DMS 273 (cell line): ENCODE data around the gene DDRGK1.

Source experiments
- DNase-seq: peaks from one replicate; lab custom pipeline; 2025; ENCODE audit not compliant: unreplicated experiment; lab: John Stamatoyannopoulos, UW

The DDRGK1 gene

DNA sequence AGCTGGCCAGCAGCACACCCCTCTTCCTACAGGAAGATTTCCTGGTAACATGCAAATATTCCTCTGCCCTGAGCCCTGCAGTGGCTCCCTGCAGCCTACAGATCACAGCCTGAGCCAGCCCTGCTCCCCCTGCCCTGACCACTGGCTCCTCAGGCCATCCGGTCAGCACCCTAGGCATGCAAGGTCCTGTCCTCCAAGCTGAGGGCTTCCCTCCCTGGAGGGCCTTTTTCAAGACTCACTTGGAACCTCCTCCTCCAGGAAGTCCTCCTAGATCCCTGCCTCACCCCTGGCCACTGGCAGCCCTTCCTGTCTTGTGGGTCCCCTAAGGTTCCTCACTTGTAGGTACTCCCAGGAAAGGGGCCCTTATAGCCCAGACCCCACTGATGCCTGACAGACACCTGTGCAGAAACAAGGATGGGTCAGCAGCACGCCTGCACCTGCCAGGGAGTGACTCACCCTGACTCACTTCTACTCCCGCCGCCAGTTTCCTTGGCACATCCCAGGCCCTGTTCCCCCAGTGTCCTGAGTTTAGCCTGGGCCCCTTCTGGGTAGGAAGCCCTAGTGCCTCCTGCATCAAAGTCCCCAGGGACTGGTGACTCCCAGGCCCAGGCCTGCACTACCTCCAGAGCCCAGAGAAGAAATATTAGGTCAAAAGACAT, 31.3 kb upstream of the DDRGK1 start:
- no peak for DNase-seq

DNA sequence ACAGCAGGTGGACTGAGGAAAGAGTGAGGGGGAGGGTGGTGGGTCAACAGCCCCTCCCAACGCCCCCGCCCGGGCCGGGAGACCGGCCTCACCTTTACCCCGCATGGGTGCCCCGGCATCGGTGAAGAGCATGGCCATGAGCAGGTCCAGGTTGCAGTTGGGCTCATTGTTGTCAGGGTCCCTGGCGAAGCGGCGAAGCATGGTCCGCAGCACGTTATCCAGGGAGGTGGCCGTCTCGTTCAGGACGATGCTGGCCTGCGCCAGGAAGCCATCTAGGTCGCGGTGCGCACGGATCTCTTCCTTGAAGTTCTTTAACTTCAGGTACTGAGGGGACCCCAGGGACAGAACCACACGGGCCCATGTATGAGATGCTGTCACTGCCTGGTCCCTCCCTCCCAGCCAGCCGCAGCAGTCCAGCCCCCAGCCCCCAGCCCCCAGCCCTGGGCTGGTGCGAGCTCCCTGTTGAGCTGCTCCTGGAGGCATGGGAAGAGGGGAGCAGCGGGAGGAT, 29.6 kb upstream of the DDRGK1 start:
- no peak for DNase-seq

DNA sequence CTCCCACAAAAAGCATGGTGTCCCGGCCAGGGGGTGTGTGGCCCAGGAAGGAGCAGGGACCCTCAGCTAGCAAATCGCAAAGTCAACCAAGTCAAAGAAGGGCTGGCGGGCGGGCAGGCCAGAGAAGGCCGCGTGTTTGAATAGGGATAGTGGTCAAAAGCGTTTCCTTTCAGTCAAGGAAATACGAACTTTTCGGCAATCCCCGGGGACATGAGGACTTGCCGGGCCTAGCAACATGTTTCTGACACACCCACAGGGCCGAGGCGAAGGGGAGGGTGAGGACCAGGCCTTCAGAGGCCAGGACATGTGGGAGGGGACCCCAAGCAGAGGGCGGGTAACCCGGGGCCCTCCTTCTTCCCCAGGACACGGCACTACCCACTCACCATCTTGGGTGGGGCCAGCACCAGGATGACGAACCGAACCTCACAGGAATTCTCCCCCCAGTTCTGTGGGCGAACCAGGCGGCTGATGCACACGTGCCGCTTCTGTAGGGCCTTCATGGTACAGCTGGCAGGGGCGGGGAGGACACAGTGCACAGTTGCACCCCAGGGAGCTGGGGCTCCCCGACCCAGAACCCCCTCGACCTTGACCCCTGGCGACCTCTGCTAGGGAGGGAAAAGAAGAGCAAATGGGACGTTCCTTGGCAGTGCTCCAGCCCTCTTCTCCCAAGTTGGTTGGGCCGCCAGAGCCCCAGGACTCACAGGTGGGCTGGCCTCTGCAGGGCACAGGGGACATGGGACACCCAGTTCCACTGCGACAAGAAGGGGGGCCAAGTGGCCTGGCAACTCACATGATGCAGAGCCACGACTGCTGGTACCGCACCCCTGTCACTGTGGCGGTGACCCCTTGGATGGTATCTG, 28.9 kb upstream of the DDRGK1 start:
- DNase-seq = no peak

DNA sequence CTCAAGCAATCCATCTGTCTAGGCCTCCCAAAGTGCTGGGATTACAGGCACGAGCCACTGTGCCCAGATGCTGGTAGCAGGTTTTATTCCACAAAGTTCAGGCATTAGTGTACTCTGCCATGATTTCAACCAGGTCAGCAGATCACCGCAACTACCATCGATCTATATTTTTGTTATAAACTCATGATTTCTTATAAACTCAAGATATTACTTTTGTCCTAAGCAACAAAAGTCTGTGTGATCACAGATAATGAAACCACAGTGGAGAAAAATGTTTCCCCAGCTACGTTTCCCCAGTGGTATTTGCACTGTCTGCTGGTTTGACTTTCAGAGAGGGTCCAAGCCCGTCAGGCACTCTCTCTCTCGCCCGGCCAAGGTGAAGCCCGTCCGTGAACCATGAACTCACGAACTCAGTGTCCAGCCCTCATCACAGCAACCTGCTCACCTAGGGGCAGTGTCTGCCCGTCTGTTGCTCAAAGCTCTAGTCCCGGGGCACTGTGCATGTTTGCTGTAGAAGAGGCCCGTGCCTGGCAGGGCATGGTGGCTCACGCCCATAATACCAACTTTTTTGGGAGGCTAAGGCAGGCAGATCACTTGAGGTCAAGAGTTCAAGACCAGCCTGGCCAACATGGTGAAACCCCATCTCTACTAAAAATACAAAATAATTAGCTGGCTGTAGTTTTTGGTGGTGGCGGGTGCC, 27.6 kb upstream of the DDRGK1 start:
- no peak for DNase-seq

DNA sequence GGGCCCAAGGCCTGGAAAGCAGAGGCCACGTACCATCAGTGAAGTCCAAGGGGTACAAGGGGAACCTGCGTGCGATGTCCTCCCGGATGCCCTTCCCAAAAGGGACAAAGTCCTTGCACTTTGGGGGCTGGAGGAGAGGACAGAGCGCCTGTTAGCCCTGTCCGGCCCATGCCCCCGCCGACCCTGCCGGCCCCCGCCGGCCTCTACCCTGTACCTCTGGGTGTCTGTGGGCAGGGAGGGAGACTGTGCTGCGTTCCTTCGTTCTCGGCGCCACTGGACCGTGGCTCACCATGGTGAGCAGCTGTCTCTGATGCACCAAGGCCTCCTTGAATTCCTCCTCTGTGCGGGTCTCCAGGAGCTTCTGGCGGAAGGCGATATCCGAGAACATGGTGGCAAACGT, 26.6 kb upstream of the DDRGK1 start:
- no peak for DNase-seq

DNA sequence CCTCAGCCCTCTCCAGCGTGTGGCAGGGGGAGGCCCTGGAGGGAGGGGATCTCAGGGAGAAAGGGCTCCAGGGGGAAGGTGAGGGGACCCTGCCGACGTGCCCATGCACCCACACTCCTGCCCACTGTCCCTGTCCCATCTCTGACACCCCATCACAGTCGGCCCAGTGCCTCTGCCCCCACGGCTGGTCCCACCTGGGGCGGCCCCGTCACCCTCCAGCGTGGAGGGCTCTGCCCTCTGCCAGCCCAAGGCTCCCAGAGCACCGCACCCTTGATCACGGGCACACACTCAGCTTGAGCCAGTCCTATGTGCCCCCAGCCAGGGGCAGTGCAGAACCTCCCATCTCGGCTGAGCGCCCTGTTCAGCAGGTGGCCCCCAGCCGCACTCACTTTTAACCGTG, 25.3 kb upstream of the DDRGK1 start:
- DNase-seq = no peak

DNA sequence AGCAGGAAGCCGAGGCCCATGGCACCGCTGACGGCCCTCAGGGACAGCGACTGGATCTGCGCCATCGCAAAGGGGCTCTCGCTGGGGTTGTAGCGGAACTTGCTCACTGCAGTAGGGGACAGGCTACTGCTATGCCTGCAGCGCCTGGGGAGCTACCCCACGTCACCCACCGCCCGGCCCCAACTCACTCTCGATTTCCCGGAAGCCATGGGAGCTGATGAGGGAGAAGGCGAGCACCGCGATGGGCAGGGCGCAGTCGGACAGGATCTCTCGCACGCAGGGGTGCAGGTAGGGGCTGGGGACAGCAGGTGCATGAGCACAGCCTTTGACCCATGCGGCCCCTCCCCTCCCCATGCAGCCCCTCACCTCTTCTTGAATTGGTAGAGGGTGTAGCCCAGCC, 24.7 kb upstream of the DDRGK1 start:
- DNase-seq = no peak

DNA sequence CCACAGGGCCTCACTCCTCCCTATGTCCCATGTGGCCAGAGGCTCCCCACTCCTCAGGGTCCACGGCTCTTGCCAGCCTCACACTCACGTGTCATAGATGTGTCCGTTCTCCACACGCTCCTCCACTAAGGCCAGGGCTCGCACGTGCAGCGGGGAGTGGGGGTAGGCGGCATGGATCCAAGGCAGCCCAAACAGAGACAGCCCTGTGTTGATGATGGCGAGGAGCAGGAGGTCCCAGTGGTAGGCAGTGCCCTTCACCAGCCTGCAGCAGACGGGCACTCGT, 24.2 kb upstream of the DDRGK1 start:
- DNase-seq = no peak

DNA sequence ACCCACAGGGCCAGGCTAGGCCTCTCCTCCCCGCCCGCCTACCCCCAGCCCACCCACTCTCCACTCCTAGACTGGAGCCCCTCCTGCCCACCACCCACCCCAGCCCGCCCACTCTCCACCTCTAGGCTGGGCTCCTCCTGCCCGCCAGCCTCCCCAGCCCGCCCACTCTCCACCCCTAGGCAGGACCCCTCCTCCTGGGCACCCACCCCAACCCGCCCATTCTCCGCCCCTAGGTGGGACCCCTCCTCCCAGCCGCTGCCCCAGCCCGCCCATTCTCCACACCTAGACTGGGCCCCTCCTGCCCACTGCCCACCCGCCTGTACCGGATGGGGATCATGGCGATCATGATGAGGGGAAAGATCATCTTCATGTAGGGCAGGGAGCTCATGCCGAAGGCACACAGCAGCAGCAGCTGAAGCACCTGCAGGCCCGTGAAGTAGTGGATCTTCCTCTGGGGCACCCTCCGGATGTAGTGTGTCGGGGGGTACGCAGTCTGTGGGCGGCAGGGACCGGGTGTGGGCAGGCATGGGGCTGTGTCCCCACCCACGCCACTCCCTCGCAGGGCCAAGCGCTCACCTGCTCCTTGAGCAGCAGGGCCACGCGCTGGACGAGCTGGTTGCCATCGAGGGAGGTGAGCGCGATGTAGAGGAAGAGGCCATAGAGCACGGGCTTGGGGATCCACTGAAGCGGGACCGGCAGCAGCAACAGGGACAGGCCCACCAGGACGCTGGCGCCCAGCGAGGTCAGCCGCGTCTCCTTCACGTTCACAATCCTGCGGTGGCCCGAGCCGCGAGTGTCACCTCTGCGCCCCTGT, 23.7 kb upstream of the DDRGK1 start:
- DNase-seq = no peak

DNA sequence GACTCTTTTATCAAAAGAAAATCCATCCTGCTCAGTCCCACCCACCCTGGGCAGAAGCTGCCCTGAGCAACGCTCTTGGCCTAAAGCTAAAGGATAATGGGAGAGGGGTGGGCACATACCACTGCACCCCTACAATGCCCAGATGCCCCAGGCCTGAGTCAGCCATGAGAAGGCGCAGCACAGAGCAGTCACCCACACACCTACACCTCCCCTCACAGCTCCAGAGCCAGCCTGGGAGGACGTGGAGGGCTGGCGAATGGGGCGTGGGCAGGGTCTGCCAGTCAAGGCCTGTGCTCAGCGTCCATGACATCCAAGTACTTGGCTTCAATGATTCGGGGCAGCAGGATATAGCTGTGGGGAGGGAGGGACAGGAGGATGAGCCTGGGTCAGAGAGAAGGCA, 23.0 kb upstream of the DDRGK1 start:
- DNase-seq = no peak

DNA sequence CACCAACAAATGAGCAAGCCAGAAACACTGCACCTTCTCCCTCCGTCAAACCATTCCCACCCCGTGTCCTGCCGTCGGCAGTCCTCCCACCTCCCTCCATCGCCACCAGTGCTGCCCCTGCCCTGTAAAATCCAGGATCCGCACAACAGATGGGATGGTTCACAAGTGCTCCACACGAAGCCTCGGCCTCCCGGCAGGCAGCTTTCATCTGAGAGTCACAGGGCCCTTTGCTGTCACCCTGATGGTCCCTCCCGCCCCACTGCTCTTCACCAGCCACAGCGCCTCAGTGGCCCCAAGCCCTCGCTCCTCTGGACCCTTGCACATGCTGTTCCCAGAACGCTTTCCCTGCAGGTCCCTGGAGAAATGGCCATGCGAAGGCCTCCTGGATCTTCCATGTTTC, 22.4 kb upstream of the DDRGK1 start:
- DNase-seq = no peak

DNA sequence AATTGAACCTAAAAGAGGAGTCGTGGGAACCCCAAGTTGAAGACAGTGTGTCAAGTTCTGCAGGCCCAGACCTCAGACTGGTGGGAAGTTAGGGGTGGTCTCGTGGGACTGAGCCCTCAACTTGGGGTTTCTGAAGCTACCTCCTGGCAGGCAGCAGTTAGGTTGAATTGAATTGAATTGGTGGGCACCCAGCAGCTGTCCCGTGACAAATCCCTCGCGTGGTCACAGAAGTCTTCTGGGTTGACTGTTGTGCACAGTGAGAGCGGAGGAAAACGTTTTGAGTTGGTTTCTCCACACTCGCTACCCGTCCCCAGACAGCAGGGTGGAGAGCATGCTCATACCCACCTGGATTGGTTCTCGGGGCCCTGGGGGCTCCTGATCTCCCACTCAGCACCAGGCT, 21.6 kb upstream of the DDRGK1 start:
- no peak for DNase-seq

DNA sequence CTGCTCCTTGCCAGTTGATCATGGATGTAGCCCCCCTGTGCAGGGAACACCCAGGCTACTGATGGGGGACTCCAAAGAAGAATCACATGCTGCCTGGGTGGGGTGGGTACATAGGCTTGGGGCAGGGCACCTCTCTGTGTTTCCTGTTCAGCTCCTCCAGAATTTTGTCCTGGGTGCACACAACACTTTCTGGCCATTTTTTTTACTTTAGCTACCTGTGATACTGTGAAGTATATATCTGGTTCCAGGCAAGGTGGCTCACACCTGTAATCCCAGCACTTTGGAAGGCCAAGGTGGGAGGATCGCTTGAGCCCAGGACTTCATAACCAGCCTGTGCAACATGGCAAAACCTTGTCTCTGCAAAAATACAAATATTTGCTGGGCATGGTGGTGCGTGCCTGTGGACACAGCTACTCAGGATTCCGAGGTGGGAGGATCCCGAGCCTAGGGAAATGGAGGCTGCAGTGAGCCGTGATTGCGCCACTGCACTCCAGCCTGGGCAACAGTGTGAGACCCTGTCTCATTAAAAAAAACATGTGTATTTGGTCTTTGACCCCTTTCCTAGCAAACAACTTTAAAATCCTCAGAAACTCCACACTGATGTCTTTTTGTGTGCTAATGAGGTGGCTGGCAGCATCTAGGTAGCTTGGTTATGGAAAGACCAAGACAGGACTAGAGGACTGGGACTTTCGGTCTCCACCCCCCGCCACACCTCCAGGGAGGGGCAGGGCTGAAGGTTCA, 20.4 kb upstream of the DDRGK1 start:
- no peak for DNase-seq

DNA sequence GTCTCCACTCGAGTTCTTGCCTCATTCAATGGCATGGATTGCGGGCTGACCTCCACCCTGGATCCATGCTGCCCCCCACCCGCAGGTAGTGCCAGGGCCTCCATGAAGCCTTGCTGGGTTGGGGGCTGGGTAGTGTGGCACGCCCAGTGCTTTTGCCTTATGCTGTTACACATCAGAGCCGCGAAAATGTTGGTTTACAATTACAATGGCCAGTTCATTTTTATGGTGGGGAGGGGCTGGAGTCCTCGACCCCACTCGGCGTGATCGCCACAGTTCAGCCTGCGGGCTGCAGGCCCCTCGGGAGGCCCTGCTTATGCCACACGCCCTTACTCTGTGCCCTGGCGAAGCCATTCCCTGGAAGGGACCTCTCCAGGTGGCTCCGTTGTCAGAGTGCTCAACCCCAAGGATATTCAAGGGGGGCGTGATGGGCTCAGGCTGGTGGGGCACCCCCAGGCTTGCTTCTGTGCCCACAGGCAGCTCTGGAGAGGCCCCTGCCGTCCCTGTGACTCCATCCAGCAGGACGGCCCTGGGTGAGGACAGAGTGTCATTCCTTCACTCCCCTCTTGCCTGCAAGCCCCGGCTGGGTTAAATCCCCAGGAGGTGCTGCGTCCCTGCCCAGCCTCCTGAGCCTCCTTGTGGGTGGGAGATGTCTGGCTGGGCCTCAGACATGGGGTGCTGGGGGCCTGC, 19.7 kb upstream of the DDRGK1 start:
- no peak for DNase-seq

DNA sequence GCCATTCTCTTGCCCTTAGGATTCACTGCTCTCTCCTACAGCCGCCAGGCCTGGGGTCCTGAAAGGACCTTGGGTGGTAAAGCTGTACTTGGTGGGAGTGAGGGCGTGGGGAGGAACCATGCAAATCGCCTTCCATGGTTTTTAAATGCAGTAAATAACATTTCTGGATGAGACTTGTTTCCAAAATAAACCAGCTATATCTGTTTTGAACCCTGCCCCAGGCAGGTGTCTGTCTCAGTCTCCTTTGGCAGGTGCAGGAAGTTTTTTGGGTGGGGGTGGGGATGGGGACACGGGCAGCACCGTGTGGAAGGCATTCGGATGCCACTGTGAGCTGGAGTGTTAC, 19.1 kb upstream of the DDRGK1 start:
- no peak for DNase-seq

DNA sequence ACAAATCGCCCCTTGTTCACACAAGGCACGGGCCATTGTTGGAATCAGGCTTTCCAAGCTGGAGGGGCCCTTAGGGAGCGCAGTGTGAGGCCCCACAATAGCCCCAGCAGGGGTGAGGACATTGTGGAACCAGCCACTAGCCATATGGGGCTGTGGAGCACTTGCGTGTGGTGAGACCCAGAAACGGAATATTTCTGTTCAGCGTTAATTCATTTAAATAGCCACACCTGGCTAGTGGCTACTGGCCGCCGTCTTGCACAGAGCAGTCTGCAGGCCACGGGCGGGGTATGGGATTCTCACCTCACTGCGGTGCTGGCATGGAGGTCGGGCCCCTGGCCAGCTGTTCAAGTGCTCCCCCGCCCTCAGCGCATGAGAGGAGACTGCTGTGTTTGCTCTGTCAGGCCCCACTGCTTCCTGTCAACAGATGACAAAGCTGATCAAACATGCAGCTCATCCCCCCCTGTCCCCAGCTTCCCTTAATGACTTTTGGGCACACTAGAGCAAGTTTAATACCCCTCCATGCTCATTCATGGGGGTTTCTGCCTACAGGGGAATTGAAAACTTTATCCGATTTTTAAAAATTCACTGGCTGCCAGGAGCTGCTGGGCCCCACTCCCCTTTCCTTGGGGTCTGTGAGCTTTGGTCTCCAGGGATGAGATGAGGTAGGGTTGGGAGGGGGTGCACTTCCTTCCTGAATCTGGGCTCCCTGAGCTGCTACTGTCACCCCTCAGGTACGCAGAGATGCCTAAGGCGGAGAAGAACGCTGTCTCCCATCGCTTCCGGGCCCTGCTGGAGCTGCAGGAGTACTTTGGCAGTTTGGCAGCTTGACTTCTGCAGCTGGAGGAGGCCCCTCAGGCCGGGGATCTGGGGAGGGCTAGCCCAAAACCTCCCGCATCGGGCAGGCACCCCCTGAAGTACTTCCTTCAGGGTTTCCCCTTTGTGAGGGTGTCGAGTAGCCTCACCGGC, 18.4 kb upstream of the DDRGK1 start:
- peak; percentile 50 for DNase-seq

DNA sequence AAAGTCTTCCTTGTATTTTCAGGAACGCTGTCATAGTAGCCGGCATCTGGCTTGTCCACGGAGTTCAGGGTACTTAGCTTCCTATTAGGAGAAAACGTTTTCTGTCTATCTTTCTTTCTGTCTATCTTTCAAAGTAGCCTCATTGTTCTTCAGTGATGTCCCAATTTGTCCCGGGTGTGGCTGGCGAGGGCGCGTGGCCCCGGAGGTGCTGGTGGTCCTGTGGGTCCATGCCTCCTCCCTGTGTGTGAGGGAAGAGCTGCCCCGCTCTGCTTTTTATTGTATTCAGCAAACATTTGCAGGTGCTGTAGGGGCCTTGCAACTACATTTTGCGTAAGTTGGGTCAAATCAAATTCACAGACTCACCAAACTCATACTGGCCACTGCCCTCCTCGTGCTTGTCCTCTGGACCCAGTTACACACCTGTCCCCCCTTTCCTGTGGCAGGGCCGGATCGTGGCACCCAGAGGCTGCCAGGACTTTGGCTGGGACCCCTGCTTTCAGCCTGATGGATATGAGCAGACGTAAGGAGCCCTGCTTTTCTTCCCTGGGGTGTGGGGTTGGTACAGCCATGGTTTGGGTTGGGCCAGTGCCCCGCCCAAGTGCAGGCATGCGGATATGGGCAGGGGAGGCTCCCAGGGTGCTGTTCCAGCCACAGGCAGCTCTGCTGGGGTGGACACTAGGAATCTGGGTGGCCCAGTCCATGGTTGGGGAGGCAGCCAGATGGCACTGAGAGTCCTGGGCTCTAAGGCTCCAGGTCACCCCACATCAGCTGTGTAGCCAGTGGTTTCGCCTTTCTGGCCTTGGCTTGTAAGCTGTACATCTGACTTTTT, 17.1 kb upstream of the DDRGK1 start:
- DNase-seq = no peak

DNA sequence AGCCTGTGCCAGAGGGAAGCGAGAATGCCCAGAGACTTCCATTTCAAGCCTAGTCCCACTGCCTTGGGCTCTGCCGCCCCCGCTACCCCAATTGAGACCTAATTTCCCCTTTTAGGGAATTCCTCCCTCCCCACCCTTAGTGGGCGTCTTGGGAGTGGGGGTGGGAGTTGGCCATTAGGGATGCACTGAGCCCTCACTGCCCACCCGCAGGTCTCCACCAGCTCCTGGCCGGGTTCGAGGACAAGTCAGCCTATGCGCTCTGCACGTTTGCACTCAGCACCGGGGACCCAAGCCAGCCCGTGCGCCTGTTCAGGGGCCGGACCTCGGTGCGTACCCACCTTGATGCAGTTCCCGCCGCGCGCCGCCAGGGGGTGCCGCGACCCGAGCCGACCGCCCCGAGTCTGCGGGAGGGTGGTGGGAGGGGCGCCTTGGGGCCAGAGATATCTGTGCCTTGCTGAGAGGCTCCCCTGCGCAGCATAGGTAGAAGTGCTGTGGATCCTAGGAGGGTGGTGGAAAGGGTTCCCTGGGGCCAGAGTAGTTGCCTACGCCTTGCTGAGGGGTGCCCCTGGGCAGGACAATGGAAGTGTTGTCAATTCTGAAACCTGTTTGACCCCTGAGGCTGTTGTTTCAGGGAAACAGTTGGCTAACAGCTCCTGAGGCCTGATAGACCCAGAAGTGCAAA, 14.0 kb upstream of the DDRGK1 start:
- DNase-seq = peak; percentile 71
